Adrenal gland (tissue), 5 donors: Measurements from ENCODE around the gene OR2T34.

Experiments used
- POLR2A ChIP-seq, 2 donors: fragments of 450-650 bp; IDR thresholded peaks; one replicate each; pipeline ENCODE4 v1.6.1; 2017; ENCODE audit warnings: antibody characterized with exemption in 2 of 2, mild to moderate bottlenecking in 2 of 2, moderate library complexity in 1 of 2
- TF ChIP-seq, protein P1 (sequence below), 6 experiments: fragments of 450-650 bp in 4 of 6; fragments of 200-600 bp in 2 of 6; sonication (generic) in 1 of 6; IDR thresholded peaks; 1 replicate in 5 of 6; 2 replicates in 1 of 6; pipeline versions ENCODE4 v1.5.1 to v1.8.0; 2016 to 2021; ENCODE audit warnings: antibody characterized with exemption in 6 of 6, mild to moderate bottlenecking in 2 of 6, moderate library complexity in 1 of 6
- donor health status: DM: no; HTN: no; CAD: no.

DNA sequence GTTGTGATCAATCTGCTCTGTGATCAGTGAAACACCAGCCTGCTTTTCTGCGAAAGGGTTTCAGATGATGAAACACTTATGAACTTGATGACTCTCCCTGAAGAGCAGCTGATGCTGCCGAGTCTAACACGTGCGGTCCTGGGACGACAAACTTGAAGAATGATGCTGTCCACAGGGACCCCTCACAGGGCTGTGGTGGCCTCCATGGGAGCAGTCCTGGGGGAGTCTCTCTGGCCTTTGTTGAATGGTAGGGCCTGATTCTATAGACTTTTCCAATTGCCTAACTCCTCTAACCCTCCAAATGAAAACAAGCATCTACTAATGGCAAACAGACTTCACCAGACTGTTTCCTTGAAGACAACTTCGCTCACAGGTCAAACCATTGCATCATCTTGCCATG, 23.0 kb upstream of the OR2T34 start, which contains the start of gene OR2T10:
- TF ChIP-seq, protein P1, sequence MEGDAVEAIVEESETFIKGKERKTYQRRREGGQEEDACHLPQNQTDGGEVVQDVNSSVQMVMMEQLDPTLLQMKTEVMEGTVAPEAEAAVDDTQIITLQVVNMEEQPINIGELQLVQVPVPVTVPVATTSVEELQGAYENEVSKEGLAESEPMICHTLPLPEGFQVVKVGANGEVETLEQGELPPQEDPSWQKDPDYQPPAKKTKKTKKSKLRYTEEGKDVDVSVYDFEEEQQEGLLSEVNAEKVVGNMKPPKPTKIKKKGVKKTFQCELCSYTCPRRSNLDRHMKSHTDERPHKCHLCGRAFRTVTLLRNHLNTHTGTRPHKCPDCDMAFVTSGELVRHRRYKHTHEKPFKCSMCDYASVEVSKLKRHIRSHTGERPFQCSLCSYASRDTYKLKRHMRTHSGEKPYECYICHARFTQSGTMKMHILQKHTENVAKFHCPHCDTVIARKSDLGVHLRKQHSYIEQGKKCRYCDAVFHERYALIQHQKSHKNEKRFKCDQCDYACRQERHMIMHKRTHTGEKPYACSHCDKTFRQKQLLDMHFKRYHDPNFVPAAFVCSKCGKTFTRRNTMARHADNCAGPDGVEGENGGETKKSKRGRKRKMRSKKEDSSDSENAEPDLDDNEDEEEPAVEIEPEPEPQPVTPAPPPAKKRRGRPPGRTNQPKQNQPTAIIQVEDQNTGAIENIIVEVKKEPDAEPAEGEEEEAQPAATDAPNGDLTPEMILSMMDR (IDR thresholded peaks at IDR 0.05): no peak
- TF ChIP-seq POLR2A (IDR thresholded peaks at IDR 0.05): no peak
